ENCODE measurements around the gene FBN1. TPM values are rescaled to one million over a fixed set of nuclear protein-coding genes. Genes with fewer than 3 reads are reported as not detected.

Gene FBN1
- total RNA-seq, 2 donors from 2014 or later, result 12.1 to 81.9 TPM

GRCh38 chr15:48634893-48635292 lies 10.6 kb downstream of the FBN1 start:
- H3K4me3 ChIP-seq, result no peak overlapping the region
- TF ChIP-seq POLR2A (IDR thresholded peaks at IDR 0.05) (no peak), POLR2AphosphoS5 (IDR thresholded peaks at IDR 0.05) (no peak), CTCF (IDR thresholded peaks at IDR 0.05) (no peak)
- H3K36me3 ChIP-seq, result no peaks in the 10 kb centered on the region
- no peak overlapping the region for H3K27ac ChIP-seq
- no peak for DNase-seq (ENCODE audit: low spot score)
- no peaks in the 10 kb centered on the region for H3K9me3 ChIP-seq
- WGBS, result 92% methylated on average over 2 of the region's 2 CpGs
- intact Hi-C loops (cut with DNase I), result no loop called here
- no peaks in the 10 kb centered on the region for H3K4me1 ChIP-seq (replicated peaks)
- H3K27me3 ChIP-seq (replicated peaks; ENCODE audit: insufficient read depth), result no peaks in the 10 kb centered on the region

DNA sequence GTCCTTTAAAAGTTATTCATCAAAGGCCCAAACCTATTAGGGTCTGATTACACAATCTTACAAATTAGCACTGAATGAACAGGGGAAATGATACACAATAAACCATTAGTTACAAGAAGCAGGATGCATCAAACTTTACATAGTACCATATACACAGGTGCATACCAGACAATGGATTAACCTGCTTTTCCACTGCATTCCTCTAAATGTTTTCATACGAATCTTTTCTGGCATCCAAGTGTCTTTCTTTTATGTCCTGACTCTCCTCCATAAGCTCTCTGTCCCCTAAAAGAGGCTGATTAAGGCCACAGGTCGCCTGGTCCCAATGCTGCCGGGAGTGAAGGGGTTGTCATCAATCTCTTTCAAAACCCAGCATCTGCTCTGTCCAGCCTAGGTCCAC lies 11.4 kb downstream of the FBN1 start:
- TF ChIP-seq CTCF (IDR thresholded peaks at IDR 0.05) (no peak), POLR2A (IDR thresholded peaks at IDR 0.05) (no peak), POLR2AphosphoS5 (IDR thresholded peaks at IDR 0.05) (no peak)
- Histone ChIP-seq H3K27me3 (replicated peaks; ENCODE audit: insufficient read depth) (no peaks in the 10 kb centered on the region), H3K4me3 (no peak overlapping the region), H3K9me3 (no peaks in the 10 kb centered on the region), H3K36me3 (no peaks in the 10 kb centered on the region), H3K4me1 (replicated peaks) (no peaks in the 10 kb centered on the region), H3K27ac (no peak overlapping the region)
- DNase-seq (ENCODE audit: low spot score), result no peak
- WGBS, result 64% methylated on average over 3 of the region's 3 CpGs
- intact Hi-C loops (cut with DNase I), result no loop called here

DNA sequence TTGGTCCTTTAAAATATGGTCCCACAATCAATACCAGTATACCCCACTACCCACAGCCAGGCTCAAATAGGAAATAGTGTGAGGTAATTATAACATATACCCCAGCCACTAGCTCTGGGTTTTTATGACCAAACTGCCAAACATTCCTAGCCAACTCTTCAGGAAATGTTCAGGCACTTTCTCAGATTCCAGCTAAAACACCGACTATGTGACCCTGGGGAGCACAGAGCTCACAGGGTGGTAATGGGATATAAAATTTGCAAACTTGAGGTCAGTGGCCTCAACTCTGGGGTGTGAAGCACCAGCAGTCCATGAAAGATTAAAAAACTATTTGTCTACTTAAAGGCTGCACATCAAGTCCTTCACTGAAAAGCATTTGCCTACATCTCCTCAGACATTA lies 12.9 kb downstream of the FBN1 start:
- no peak for DNase-seq (ENCODE audit: low spot score)
- WGBS, result 35% methylated on average over 1 of the region's 1 CpG
- intact Hi-C loops (cut with DNase I), result no loop called here
- Histone ChIP-seq H3K36me3 (no peaks in the 10 kb centered on the region), H3K27me3 (replicated peaks; ENCODE audit: insufficient read depth) (no peaks in the 10 kb centered on the region), H3K4me1 (replicated peaks) (no peaks in the 10 kb centered on the region), H3K9me3 (no peaks in the 10 kb centered on the region), H3K4me3 (no peak overlapping the region), H3K27ac (no peak overlapping the region)
- TF ChIP-seq CTCF (IDR thresholded peaks at IDR 0.05) (no peak), POLR2A (IDR thresholded peaks at IDR 0.05) (no peak), POLR2AphosphoS5 (IDR thresholded peaks at IDR 0.05) (no peak)

DNA sequence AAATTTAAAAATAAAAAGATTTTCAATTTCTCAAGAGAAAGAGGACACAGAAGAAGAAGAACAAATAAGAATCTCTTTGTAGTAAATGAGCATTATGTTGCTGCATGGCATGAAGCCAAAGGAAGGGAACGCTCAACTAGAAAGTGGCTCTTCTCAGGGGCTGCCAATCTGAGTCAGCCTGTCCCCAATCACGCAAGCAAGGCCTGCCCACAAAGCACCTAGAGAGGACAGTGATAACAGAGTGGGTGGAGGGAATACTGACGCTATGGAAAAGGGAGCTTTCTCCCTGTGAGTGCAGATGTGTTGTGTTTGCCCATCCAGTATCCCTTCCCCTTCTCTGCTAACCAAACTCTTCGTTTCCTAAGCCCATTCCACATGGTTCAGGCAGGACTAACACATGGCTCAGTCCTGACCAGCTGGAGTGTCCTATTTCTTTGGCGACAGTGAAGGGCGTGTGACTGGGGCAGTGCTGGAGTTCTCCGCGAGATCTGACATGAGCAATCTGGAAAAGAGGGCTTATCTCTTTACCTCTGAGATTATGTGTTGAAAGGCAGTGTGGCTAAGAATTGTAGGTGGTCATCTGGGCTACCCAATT lies 14.2 kb downstream of the FBN1 start:
- intact Hi-C loops (cut with DNase I), result no loop called here
- Histone ChIP-seq H3K27me3 (replicated peaks; ENCODE audit: insufficient read depth) (no peaks in the 10 kb centered on the region), H3K36me3 (no peaks in the 10 kb centered on the region), H3K9me3 (no peaks in the 10 kb centered on the region), H3K27ac (no peak overlapping the region), H3K4me1 (replicated peaks) (no peaks in the 10 kb centered on the region), H3K4me3 (no peak overlapping the region)
- TF ChIP-seq CTCF (IDR thresholded peaks at IDR 0.05), result no peak
- TF ChIP-seq POLR2A (IDR thresholded peaks at IDR 0.05), result no peak
- TF ChIP-seq POLR2AphosphoS5 (IDR thresholded peaks at IDR 0.05), result no peak
- DNase-seq (ENCODE audit: low spot score), result no peak
- WGBS, result 54% methylated on average over 8 of the region's 8 CpGs

DNA sequence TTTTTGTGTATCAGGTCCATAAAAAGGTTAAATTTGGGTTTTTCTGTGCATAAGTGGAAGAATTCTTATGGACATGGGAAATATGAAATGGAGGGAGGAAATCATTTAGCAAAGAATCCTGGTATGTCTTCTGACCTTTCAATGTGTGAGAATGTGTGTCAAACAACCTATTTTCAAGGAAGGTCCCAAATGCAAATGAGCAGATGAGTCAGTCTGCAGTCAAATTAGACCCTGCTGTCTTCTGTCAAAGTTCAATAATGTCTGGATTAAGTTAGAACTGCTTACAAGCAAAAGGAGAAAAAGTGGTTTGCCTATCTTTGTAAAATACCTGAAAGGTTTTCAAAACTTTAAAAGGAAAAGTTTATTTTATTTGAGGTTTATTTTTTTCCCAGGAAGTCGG lies 15.3 kb downstream of the FBN1 start:
- intact Hi-C loops (cut with DNase I), result no loop called here

More for the DNA sequence above, 15.3 kb downstream of the FBN1 start:
- Histone ChIP-seq H3K4me1 (replicated peaks) (no peaks in the 10 kb centered on the region), H3K9me3 (no peaks in the 10 kb centered on the region), H3K36me3 (no peaks in the 10 kb centered on the region), H3K4me3 (no peak overlapping the region), H3K27me3 (replicated peaks; ENCODE audit: insufficient read depth) (no peaks in the 10 kb centered on the region), H3K27ac (no peak overlapping the region)
- no peak for DNase-seq (ENCODE audit: low spot score)
- 22% methylated on average over 1 of the region's 1 CpG for WGBS
- TF ChIP-seq CTCF (IDR thresholded peaks at IDR 0.05) (no peak), POLR2A (IDR thresholded peaks at IDR 0.05) (no peak), POLR2AphosphoS5 (IDR thresholded peaks at IDR 0.05) (no peak)
